HTERT RPE-1 (cell line): ENCODE measurements around the gene CFAP20.

Experiments used
- in situ Hi-C: fragments of 300-500 bp; cut with MboI; formaldehyde crosslinking; loops from 4 replicates; pipeline ENCODE4 v1.14.3; 2020; ENCODE audit warnings: low sequenced_read_pairs

The CFAP20 gene

GRCh38 chr16:58129097-58129936, at the start of gene CFAP20:
TSS of gene CFAP20 (minus strand) at chr16:58129381. CDS start at chr16:58129115, 266 bp downstream.
- in situ Hi-C loops, result no loop called here

- in situ Hi-C loops, result no loop called here
Measured at GRCh38 chr16:58177353-58177710, 48.2 kb upstream of the CFAP20 start.

- in situ Hi-C loops, result no loop called here
Measured at GRCh38 chr16:58176608-58177352, 47.6 kb upstream of the CFAP20 start.

GRCh38 chr16:58170223-58170622, 41.0 kb upstream of the CFAP20 start:
- in situ Hi-C loops, result no loop called here

- in situ Hi-C loops, result no loop called here
Measured at GRCh38 chr16:58160855-58161254, 31.7 kb upstream of the CFAP20 start.

- in situ Hi-C loops, result no loop called here
Measured at GRCh38 chr16:58158725-58159124, 29.5 kb upstream of the CFAP20 start.

GRCh38 chr16:58157951-58158540, 28.9 kb upstream of the CFAP20 start:
- in situ Hi-C loops, result no loop called here

- in situ Hi-C loops, result no loop called here
Measured at GRCh38 chr16:58157239-58157638, 28.1 kb upstream of the CFAP20 start.

GRCh38 chr16:58155839-58156238, 26.7 kb upstream of the CFAP20 start:
- in situ Hi-C loops, result no loop called here

- in situ Hi-C loops, result no loop called here
Measured at GRCh38 chr16:58154345-58154744, 25.2 kb upstream of the CFAP20 start.

- in situ Hi-C loops, result no loop called here
Measured at GRCh38 chr16:58152246-58152868, 23.2 kb upstream of the CFAP20 start.

GRCh38 chr16:58148526-58148925, 19.3 kb upstream of the CFAP20 start:
- in situ Hi-C loops, result no loop called here

GRCh38 chr16:58148099-58148498, 18.9 kb upstream of the CFAP20 start:
- in situ Hi-C loops, result no loop called here

- in situ Hi-C loops, result no loop called here
Measured at GRCh38 chr16:58138852-58139251, 9.7 kb upstream of the CFAP20 start.

GRCh38 chr16:58137581-58137980, 8.4 kb upstream of the CFAP20 start:
- in situ Hi-C loops, result no loop called here

- in situ Hi-C loops, result no loop called here
Measured at GRCh38 chr16:58128711-58129096, 477 bp downstream of the CFAP20 start.

- in situ Hi-C loops, result no loop called here
Measured at GRCh38 chr16:58128181-58128631, 975 bp downstream of the CFAP20 start.

- in situ Hi-C loops, result no loop called here
Measured at GRCh38 chr16:58127634-58128033, 1.5 kb downstream of the CFAP20 start.

- in situ Hi-C loops, result no loop called here
Measured at GRCh38 chr16:58127033-58127556, 2.1 kb downstream of the CFAP20 start.

GRCh38 chr16:58126451-58126961, 2.7 kb downstream of the CFAP20 start:
- in situ Hi-C loops, result no loop called here
